MCF 10A (cell line): ENCODE results near the gene MEIS2. TPM values are rescaled to one million over a fixed set of nuclear protein-coding genes. Genes with fewer than 3 reads are reported as not detected.

Experiments used
- BruUV-seq: library from RNA; stranded (reverse); fragments of 400-500 nt; replicated peaks from 2 replicates; lab custom pipeline; 2021; lab: Mats Ljungman, UMichigan
- CTCF ChIA-PET: fragments of 300-600 bp; sonication (Branson Sonifier 250); formaldehyde crosslinking; extraction: SDS; loops from one replicate; lab custom pipeline; 2021; ENCODE audit warnings: antibody characterized with exemption, inconsistent platforms; lab: Yijun Ruan, JAX
- POLR2A ChIA-PET: fragments of 300-600, 350-650 bp; sonication (Branson Sonifier 250); formaldehyde crosslinking; extraction: SDS; loops from one replicate; lab custom pipeline; 2020; ENCODE audit warnings: antibody characterized with exemption, inconsistent platforms; lab: Yijun Ruan, JAX
- DNase-seq: peaks from one replicate; pipeline ENCODE4 v3.0.0-alpha.2; 2018; ENCODE audit not compliant: unreplicated experiment
- H3K27ac Mint-ChIP-seq: one replicate; pipeline ENCODE4 v1.8.0; 2022; ENCODE audit warnings: mild to moderate bottlenecking, low read depth, mixed read lengths; ENCODE audit not compliant: unreplicated experiment
- H3K27me3 Mint-ChIP-seq: one replicate; pipeline ENCODE4 v1.8.0; 2022; ENCODE audit warnings: mixed read lengths; ENCODE audit not compliant: insufficient read depth, unreplicated experiment
- H3K36me3 Mint-ChIP-seq: one replicate; pipeline ENCODE4 v1.8.0; 2022; ENCODE audit warnings: mild to moderate bottlenecking, moderate library complexity, mixed read lengths; ENCODE audit not compliant: insufficient read depth, unreplicated experiment
- H3K4me1 Mint-ChIP-seq: one replicate; pipeline ENCODE4 v1.8.0; 2022; ENCODE audit warnings: mixed read lengths; ENCODE audit not compliant: insufficient read depth, unreplicated experiment
- H3K4me3 Mint-ChIP-seq: one replicate; pipeline ENCODE4 v1.8.0; 2022; ENCODE audit warnings: mild to moderate bottlenecking, moderate library complexity, mixed read lengths; ENCODE audit not compliant: unreplicated experiment
- H3K9me3 Mint-ChIP-seq: one replicate; pipeline ENCODE4 v1.8.0; 2022; ENCODE audit warnings: mixed read lengths; ENCODE audit not compliant: unreplicated experiment
- intact Hi-C: fragments of 100-400 bp; cut with micrococcal nuclease; formaldehyde crosslinking; loops from 2 replicates; pipeline ENCODE4 v1.14.1; 2022
- total RNA-seq: library from RNA; stranded (reverse); gene quantifications from 2 replicates; pipeline ENCODE4 v1.2.3, GENCODE V29; 2022
- TF ChIP-seq, protein P1 (sequence below): fragments of 200-600 bp; IDR thresholded peaks from one replicate; pipeline ENCODE4 v1.8.0; 2022; ENCODE audit warnings: antibody characterized with exemption, mild to moderate bottlenecking; ENCODE audit not compliant: unreplicated experiment

MEIS2 gene
- total RNA-seq, 1 experiment from 2014 or later: 6.9 TPM

GRCh38 chr15:37142371-37142770, 42.0 kb upstream of the MEIS2 start:
- CTCF ChIA-PET: interaction anchor here (0.6 to 0.7 kb wide), 2 partner anchors 260 to 591 kb away, joined by 3 read pairs; no protein-coding TSS in a partner anchor
- Mint-ChIP-seq H3K27ac (no peak overlapping the region), H3K4me3 (no peak overlapping the region), H3K27me3 (peaks cover 64% of the 10 kb centered on the region), H3K4me1 (no peaks in the 10 kb centered on the region), H3K36me3 (no peaks in the 10 kb centered on the region), H3K9me3 (no peaks in the 10 kb centered on the region)
- intact Hi-C loops: no loop called here
- BruUV-seq: no TSS peak
- TF ChIP-seq, protein P1, sequence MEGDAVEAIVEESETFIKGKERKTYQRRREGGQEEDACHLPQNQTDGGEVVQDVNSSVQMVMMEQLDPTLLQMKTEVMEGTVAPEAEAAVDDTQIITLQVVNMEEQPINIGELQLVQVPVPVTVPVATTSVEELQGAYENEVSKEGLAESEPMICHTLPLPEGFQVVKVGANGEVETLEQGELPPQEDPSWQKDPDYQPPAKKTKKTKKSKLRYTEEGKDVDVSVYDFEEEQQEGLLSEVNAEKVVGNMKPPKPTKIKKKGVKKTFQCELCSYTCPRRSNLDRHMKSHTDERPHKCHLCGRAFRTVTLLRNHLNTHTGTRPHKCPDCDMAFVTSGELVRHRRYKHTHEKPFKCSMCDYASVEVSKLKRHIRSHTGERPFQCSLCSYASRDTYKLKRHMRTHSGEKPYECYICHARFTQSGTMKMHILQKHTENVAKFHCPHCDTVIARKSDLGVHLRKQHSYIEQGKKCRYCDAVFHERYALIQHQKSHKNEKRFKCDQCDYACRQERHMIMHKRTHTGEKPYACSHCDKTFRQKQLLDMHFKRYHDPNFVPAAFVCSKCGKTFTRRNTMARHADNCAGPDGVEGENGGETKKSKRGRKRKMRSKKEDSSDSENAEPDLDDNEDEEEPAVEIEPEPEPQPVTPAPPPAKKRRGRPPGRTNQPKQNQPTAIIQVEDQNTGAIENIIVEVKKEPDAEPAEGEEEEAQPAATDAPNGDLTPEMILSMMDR: no peak
- no peak for DNase-seq
- POLR2A ChIA-PET: no interaction called here

DNA sequence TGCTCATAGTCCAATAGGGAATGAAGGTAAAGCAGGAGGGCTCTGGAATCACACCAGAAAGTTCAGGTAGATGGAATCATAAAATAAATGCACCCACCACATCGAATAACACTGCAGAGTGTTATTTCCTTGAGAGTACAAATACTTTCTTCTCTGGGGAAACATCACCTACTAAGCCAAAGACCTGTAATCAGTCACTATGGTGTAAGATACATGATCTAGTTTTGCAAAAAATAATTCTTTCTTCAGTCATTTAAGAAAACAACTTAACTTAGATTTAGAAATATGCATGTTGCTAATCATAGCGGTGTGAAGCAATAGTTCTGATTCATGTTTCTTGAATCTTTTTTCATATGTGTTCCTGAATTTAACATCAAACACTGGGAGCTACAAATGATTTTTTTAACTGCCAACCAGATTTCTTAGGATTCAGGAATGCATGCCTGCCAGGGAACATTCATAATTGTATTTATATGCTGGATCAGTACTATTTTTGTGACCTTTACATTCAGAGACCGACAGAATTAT, 40.2 kb upstream of the MEIS2 start:
- intact Hi-C loops: no loop called here
- H3K27me3 Mint-ChIP-seq: peaks cover 52% of the 10 kb centered on the region
- no peaks in the 10 kb centered on the region for H3K9me3 Mint-ChIP-seq
- ChIA-PET CTCF (interaction anchor here (0.6 kb wide), 1 partner anchor 739 kb away, joined by 3 read pairs; no protein-coding TSS in a partner anchor), POLR2A (no interaction called here)
- DNase-seq: peak; percentile 13
- no peaks in the 10 kb centered on the region for H3K4me1 Mint-ChIP-seq
- no peak overlapping the region for H3K27ac Mint-ChIP-seq
- no peaks in the 10 kb centered on the region for H3K36me3 Mint-ChIP-seq
- no peak overlapping the region for H3K4me3 Mint-ChIP-seq
- no TSS peak for BruUV-seq
- TF ChIP-seq, protein P1: no peak

DNA sequence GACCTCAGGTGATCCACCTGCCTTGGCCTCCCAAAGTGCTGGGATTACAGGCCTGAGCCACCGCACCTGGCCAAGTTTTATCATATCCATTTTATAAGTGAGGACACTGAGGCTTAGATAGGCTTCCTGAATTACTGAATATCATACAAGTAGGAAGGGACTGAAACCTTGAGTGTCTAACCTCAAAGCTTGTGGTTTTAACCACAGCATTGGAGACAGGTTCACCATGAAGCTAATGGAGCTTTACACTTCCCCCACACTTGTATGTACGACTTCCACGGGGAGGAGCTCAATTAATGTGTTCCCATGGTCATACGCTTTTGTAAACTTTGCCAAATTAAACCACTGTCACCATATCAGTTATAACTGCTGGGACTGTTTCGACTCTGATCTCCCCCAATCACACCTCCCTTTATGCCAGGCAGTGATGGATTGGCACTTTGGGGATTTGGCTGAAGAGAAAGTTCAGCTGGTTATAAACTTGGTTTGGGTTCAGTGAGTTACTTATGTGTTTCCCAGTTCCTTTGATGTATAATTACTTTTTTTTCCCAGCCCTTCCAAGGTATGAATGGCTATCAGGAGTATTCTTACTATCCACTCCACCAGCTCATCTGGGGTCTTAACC, 38.4 kb upstream of the MEIS2 start:
- Mint-ChIP-seq H3K36me3 (no peaks in the 10 kb centered on the region), H3K9me3 (no peaks in the 10 kb centered on the region), H3K27ac (no peak overlapping the region), H3K27me3 (peaks cover 34% of the 10 kb centered on the region), H3K4me3 (no peak overlapping the region), H3K4me1 (peaks cover 6% of the 10 kb centered on the region)
- POLR2A ChIA-PET: no interaction called here
- TF ChIP-seq, protein P1: no peak
- BruUV-seq: no TSS peak
- no peak for DNase-seq
- CTCF ChIA-PET: interaction anchor here (0.6 to 1.2 kb wide), 7 partner anchors 255 to 1395 kb away, joined by 3 read pairs; no protein-coding TSS in a partner anchor
- intact Hi-C loops: loop anchor here (10.0 kb wide), 3 partner anchors 494 to 1854 kb away; no protein-coding TSS in a partner anchor

DNA sequence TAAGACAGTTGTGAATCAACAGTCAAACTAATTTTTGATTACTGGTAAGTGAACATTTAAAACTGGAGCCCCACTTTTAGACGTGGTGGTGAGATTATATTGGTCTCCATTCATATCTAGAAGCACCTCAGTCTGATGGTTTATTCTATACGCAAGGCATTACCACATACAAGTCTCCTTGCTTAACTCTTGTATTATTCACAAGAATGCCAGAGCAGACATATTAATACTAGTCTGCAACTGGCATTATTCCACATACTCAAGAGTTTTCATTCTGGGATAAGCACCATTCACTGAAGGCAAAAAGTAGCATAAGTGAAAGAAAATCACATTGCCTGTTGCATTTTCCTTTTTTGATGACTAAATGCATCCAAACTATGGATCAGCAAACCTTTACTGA, 36.9 kb upstream of the MEIS2 start:
- peaks cover 40% of the 10 kb centered on the region for H3K27me3 Mint-ChIP-seq
- no peaks in the 10 kb centered on the region for H3K9me3 Mint-ChIP-seq
- H3K27ac Mint-ChIP-seq: no peak overlapping the region
- H3K4me1 Mint-ChIP-seq: peaks cover 6% of the 10 kb centered on the region
- H3K4me3 Mint-ChIP-seq: no peak overlapping the region
- H3K36me3 Mint-ChIP-seq: no peaks in the 10 kb centered on the region
- POLR2A ChIA-PET: no interaction called here
- CTCF ChIA-PET: interaction anchor here (0.7 kb wide), 1 partner anchor 263 kb away, joined by 3 read pairs; no protein-coding TSS in a partner anchor
- TF ChIP-seq, protein P1: no peak
- intact Hi-C loops: loop anchor here (10.0 kb wide), 3 partner anchors 492 to 1852 kb away; no protein-coding TSS in a partner anchor
- DNase-seq: no peak
- no TSS peak for BruUV-seq
